OCI-LY1 (cell line): ENCODE results near the gene RNF13.

ENCODE experiments used
- EZH2 ChIP-seq: fragments of 200-600 bp; sonication (generic), shearing (Covaris generic); IDR thresholded peaks from 2 replicates; pipeline ENCODE4 v1.8.0; 2017; ENCODE audit warnings: borderline replicate concordance, mixed run types, mild to moderate bottlenecking, antibody characterized with exemption, low read length, moderate library complexity, mixed read lengths
- TF ChIP-seq, protein P1 (sequence below): fragments of 200-600 bp; sonication (generic), shearing (Covaris generic); IDR thresholded peaks from 2 replicates; pipeline ENCODE4 v1.5.1; 2017; ENCODE audit warnings: mild to moderate bottlenecking, antibody characterized with exemption, low read length, moderate library complexity, mixed read lengths

DNA sequence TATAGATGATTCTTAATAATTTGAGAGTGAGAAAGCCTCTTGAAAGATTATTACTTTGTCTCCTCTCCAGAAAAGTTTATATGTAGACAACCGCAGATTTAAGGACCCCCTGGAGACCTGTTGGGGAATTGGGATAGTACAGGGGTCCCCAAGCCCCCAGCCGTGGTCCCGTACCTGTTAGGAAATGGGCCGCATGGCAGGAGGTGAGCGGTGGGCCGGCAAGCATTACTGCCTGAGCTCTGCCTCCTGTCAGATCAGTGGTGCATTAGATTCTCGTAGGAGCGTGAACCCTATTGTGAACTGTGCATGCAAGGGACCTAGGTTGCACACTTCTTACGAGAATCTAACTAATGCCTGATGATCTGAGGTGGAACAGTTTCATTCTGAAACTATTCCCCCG, 79.4 kb downstream of the RNF13 start:
- TF ChIP-seq, protein P1, sequence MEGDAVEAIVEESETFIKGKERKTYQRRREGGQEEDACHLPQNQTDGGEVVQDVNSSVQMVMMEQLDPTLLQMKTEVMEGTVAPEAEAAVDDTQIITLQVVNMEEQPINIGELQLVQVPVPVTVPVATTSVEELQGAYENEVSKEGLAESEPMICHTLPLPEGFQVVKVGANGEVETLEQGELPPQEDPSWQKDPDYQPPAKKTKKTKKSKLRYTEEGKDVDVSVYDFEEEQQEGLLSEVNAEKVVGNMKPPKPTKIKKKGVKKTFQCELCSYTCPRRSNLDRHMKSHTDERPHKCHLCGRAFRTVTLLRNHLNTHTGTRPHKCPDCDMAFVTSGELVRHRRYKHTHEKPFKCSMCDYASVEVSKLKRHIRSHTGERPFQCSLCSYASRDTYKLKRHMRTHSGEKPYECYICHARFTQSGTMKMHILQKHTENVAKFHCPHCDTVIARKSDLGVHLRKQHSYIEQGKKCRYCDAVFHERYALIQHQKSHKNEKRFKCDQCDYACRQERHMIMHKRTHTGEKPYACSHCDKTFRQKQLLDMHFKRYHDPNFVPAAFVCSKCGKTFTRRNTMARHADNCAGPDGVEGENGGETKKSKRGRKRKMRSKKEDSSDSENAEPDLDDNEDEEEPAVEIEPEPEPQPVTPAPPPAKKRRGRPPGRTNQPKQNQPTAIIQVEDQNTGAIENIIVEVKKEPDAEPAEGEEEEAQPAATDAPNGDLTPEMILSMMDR = no peak
- no peak for TF ChIP-seq EZH2
